Tibial nerve (tissue), 4 donors: ENCODE data around the gene GRID1.

Source experiments
- CTCF ChIP-seq, 5 experiments: fragments of 200-600 bp in 3 of 5; fragments of 450-650 bp in 2 of 5; sonication (generic) in 3 of 5; IDR thresholded peaks; one replicate each; pipeline ENCODE4 v1.5.1; 2016 to 2019; ENCODE audit warnings: antibody characterized with exemption in 5 of 5, mild to moderate bottlenecking in 3 of 5, moderate library complexity in 2 of 5
- EP300 ChIP-seq, 2 donors: sonication (generic); formaldehyde crosslinking; IDR thresholded peaks; one replicate each; pipeline ENCODE4 v1.6.1; 2017; ENCODE audit warnings: antibody characterized with exemption in 2 of 2, mild to moderate bottlenecking in 1 of 2
- POLR2A ChIP-seq, 2 donors: fragments of 450-650 bp; IDR thresholded peaks; one replicate each; pipeline ENCODE4 v1.6.1; 2017; ENCODE audit warnings: antibody characterized with exemption in 2 of 2, mild to moderate bottlenecking in 2 of 2, moderate library complexity in 2 of 2

- TF ChIP-seq POLR2A (IDR thresholded peaks at IDR 0.05) (no peak), EP300 (IDR thresholded peaks at IDR 0.05) (no peak), CTCF (IDR thresholded peaks at IDR 0.05) (no peak)
Measured at GRCh38 chr10:85602713-85603112, 763.9 kb downstream of the GRID1 start.
